OCI-M2 (cell line): ENCODE measurements around the gene HYI.
"Not testable (repeated sequence)": the region's sequence is repeated elsewhere in the genome, so short reads cannot be mapped to it uniquely, and the experiment has no call there.

Experiments
- DNase-seq: peaks from one replicate; lab custom pipeline; 2025; ENCODE audit not compliant: unreplicated experiment; lab: John Stamatoyannopoulos, UW

The HYI gene, protein sequence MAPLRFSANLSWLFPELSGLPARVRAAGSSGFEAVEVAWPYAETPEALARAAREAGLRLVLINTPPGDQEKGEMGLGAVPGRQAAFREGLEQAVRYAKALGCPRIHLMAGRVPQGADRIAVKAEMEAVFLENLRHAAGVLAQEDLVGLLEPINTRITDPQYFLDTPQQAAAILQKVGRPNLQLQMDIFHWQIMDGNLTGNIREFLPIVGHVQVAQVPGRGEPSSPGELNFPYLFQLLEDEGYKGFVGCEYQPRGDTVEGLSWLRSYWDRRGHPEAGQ

DNA sequence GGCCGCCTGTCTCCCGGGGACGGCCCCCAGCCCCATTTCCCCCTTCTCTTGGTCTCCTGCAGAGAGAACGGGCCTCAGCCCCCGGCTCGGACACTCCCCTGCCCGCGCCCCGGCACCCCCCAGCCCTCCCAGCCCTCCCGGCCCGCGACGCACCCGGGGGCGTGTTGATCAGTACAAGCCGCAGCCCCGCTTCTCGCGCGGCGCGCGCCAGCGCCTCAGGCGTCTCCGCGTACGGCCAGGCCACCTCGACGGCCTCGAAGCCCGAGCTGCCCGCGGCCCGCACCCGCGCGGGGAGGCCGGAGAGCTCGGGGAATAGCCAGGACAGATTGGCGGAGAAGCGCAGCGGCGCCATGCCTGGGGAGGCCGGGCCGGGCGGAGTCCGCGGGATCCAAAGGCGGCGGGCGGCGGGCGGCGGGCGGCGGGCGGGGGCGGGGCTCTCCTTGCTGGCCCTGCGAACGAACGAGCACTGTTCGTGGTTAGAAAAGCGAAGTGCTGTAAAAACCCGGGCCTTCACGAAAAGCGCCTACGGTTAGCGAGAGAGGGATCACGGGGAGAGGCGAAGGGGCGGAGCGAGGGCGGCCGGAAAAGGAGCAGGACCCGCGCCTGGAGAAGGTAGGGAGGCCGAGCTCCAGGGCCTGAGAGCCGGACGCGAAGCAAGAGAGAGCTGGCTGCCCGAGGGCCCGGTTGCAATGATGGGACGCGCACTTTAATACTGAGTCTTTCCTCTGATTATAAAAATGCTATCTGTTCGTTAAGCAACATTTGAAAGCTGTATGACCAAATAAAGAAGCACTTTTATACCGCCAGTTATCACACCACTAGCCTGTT lies at the start of gene HYI:
HYI (minus strand) TSS at position 490 of the 828 bp plus-strand sequence; CDS start at position 352, 138 bp downstream.
- no peak for DNase-seq

DNA sequence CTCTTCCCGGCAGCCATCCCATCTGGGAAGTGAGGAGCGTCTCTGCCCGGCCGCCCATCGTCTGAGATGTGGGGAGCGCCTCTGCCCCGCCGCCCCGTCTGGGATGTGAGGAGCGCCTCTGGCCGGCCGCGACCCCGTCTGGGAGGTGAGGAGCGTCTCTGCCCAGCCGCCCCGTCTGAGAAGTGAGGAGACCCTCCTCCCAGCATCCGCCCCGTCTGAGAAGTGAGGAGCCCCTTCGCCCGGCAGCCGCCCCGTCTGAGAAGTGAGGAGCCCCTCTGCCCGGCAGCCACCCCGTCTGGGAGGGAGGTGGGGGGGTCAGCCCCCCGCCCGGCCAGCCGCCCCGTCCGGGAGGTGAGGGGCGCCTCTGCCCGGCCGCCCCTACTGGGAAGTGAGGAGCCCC lies 48.1 kb upstream of the HYI start:
- not testable (repeated sequence) for DNase-seq

DNA sequence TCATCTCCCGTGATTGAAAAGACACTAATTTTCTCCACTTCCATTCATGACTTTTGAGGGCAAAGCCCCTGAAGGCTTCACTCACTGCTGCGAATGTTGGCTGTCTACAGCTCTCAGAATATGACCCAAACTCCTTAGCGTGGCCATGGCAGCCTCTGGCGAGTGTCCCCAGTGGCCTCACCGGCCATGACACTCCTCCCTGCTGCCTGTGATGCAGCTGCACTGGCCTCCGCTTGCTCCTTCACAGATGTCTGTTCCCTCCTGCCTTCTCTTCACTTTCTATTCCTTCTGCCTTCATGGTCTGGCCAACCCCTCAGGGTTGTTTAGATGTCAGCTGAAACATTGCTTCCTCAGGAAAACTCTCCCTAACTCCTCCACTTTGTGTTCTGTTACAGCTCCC lies 46.2 kb upstream of the HYI start:
- DNase-seq, result no peak

DNA sequence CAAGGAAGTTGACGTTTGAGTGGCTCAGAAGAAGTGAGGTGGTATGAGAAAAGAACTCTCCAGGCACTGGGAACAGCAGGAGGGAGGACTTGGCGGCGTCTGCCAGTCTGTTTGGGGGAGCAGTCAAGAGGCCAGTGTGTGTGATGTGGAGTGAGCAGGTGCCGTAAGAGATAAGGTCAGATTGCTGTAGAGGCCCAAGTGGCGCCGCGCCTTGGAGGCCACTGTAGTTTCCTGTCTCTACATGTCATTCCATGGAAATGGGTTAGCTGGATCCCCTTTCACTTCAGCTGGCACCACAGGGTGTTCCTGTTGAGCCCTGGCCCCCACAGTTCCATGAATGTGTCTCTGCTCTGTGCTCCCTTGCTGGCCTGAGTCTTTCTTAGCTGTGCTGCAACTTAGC lies 41.5 kb upstream of the HYI start:
- no peak for DNase-seq

DNA sequence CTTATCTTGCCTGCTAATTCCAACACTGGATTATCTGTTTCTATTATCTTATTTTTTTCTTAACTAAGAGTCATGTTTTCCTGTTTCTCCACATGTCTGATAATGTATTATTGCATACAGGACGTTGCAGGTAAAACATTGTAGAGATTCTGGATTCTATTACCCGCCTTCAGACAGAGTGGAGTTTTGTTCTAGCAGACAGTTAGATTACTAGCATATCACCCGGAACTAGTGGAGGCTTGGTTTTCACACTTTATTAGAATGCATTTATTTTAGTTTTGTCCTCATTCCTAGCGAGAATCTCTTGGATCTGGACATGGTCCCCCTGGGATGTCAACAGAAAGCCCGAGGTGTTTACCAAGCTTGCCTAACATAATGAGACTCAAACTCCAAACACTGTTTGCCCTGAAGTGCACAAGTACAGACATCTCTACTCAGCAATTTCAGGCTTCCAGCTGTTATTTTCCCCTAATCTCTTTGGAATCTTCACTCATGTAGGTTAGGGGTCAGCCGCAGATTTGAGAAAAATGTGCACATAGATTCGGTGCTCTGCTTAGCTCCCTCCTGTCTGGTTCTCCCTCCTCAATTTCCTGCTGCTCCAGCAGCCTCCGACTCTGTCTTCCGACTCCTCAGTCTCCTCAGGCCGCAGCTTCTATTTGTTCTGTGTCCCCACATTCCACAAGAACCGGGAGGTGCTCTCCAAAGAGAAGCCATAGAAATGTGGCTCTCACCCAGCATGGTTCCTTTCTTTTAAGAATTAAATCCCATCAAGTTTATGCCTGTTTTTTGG lies 40.1 kb upstream of the HYI start:
- DNase-seq, result no peak

DNA sequence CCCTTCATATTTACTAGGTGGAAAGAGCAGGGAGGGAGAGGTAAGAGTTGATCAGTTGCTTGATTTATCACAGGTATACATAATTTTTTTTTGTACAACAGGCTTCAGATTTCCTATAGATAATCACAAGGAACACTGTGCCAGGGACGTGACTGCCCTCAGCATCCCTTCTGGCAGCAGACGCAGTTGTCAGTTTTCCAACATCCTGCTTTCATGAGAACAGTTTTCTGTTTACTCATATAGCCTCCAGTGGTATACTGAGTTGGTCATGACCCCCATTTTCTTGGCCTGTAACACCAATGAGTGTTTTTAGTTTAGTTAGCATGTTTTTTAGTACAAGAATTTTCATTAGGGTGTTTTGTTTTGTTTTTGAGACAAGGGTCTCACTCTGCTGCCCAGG lies 39.1 kb upstream of the HYI start:
- DNase-seq, result no peak

DNA sequence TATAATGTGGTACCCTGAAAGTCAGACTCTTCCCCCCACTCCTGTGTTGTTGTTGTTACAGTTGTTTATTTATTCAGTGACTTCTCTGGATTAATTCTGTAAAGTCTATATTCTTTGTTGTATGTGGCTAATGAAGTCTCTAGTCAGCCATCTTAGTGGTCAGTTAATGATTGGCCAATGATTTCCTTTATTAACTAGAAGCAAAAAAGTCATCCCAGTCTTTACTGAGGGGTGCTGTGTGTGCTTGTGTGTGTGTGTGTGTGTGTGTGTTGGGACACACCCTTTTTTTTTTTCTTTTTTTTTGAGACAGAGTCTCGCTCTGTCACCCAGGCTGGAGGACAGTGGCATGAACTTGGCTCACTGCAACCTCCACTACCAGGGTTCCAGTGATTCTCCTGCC lies 37.3 kb upstream of the HYI start:
- no peak for DNase-seq

DNA sequence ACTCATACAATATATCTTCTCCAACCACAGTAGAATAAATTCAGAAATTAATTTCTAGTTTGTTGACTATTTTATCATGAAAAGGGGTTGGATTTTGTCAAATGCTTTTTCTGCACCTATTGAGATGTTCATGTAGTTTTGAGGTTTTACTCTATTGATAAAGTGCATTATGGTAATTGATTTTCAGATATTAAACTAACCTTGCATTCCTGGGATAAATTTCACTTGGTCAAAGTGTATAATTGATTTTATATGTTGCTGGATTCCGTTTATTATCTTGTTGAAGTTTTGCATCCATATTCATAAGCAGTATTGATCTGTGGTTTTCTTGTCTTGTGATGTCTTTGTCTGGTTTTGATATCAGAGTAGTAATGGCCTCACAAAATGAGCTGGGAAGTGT lies 34.4 kb upstream of the HYI start:
- DNase-seq, result no peak

DNA sequence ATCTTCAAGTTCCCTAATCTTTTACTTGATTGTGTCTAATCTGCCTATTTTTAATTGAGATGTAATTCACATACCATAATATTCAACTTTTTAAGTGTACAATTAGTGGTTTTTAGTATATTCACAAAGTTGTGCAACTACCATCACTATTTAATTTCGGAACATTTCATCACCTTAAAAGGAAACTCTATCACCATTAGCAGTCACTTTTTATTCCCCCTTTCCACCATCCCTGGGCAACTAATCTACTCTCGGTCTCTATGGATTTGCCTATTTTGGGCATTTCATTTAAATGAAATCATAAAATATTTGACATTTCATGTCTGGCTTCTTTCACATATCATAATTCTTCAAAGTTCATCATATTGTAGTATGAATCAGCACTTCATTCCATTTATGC lies 30.6 kb upstream of the HYI start:
- DNase-seq, result no peak

DNA sequence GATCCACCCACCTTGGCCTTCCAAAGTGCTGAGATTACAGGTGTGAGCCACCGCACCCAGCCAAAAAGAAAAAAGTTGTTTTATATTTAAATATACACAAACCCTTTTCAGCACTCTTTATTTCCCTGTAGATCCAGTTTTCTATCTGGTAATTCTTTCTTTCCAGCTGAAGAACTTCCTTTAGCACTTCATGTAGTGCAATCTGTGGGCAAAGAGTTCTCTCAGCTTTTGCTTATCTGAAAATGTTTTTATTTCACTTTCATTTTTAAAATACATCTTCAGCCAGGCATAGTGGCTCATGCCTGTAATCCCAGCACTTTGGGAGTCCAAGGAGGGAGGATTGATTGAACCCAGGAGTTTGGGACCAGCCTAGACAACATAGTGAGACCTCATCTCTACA lies 28.5 kb upstream of the HYI start:
- no peak for DNase-seq

DNA sequence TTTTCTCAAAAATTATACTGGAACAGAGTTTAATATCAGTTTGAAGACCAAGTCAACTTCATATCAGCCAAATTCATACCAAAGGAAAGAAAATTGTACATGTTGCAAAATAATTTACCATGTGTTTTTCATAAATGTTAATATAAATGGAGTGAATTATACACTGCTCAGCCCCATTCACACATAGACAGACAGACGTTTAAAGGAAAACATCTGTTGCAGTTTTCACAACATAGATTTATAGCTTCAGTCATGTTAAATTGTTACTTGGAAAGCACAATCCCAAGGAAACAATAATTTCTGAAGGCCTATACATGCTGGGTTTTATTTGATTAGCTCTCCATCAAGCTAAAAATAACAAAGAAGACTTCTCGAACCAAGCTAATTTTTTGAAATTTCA lies 27.8 kb upstream of the HYI start:
- no peak for DNase-seq

DNA sequence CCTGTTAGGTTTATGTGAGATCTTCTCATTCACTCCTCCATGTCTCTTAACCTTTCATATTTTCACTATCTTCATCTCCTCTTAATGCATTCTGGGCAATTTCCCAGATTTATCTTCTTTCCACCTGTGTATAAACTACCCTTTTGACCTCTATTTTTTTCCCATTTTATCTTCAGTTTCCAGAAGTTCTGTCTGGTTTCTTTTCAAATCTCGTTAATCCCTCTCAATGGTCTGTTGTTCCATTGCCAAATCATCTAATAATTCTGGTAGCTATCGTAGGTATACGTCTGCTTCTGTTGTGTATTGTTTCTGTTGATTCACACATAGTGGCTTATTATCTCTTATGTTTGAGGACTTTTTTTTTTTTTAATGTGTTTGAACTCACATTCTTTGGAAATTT lies 25.7 kb upstream of the HYI start:
- DNase-seq, result no peak

DNA sequence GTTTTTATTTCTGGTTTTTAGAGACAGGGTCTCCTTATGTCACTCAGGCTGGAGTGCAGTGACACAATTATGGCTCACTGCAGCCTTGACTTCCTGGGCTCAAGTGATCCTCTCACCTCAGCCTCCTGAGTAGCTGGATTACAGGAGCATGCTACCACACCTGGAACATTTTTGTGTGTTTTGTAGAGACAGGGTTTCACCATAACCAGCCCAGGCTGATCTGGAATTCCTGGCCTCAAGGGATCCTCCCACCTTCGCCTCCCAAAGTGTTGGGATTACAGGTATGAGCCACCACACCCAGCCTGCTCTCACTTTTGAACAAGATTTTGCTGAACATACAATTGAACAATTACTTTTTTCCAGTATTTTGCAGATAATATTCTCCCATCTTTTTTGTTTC lies 24.0 kb upstream of the HYI start:
- no peak for DNase-seq

DNA sequence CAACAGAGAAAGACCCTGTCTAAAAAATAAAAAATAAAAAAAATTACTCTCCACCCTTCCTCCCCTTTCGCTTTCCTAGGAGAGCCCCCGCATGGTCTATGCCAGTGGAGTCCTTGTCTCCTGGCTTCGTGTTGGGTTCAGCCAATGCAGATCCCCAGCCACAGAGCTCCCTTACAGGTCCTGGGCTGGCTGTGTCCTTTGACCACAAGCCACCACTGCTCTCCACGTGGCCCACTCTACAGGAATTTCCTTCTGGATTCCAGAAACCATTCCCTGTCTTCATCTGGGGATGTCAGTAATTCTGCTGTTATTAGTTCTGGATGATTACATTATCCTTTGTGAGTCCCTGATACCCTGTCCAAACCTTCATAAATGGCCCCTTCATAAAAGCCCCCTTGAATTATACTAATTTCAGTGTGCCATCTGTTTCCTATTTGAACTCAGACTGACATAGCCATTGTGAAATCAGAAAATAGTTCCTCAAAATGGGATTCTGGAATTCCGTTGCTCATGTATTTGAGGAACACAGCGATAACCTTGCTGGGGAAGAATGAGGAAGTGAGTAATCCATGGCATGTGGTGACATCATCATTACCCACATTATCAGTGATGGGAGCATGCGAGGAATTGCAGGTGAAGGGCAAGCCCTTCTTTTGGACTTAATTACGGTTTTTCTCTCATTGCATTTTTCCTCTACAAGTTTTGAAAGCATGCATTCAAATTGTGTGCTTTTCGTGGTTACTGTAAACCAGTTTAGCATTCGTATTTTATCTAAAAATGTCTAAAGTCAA lies 22.1 kb upstream of the HYI start:
- DNase-seq, result not testable (repeated sequence)

DNA sequence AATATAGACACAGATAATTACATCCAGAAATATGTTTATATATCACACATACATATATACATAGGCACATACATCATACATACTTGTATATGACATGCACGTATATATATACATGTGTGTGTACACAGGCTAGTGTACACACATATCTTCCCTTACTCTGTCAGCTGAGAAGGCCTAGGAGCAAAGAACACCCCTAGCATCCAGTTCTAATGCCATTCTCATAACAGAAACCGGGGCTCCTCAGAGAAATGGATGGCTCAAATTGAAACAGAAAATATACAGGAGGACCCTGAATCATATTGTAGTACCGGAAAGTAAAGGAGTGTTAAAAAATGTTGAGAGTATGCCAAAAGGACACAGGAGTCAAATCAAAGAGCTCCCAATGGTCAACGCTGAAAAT lies 19.7 kb upstream of the HYI start:
- DNase-seq, result no peak

DNA sequence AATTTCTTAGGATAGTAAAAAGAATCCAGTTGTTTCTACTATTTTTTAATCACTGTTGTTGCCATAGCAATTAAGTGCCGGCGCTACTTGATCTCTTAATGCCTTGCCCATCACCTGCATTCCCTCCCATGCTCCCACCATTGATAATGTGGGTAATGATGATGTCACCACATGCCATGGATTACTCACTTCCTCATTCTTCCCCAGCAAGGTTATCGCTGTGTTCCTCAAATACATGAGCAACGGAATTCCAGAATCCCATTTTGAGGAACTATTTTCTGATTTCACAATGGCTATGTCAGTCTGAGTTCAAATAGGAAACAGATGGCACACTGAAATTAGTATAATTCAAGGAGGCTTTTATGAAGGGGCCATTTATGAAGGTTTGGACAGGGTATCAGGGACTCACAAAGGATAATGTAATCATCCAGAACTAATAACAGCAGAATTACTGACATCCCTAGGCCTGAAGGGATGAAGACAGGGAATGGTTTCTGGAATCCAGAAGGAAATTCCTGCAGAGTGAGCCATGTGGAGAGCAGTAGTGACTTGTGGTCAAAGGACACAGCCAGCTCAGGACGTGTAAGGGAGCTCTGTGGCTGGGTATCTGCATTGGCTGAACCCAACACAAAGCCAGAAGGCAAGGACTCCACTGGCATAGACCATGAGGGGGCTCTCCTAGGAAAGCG lies 18.9 kb upstream of the HYI start:
- DNase-seq, result not testable (repeated sequence)

DNA sequence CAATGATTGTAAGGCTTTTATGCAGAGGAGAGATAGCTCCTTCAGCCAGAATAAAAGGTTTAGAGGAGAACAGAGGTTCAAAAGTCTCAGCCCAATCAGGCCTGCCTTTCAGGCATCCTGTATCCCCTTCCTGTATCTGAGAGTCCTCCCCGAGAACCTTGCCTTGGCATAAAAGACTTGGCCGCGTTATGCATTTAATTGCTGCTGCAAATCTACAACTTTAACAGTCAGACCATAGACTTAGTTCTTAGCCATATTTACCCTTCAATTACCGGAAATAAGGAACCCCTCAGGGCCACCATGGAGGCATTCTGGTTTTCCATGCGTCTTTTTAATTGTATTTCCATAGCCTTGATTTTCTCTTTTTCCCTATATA lies 18.3 kb upstream of the HYI start:
- no peak for DNase-seq

DNA sequence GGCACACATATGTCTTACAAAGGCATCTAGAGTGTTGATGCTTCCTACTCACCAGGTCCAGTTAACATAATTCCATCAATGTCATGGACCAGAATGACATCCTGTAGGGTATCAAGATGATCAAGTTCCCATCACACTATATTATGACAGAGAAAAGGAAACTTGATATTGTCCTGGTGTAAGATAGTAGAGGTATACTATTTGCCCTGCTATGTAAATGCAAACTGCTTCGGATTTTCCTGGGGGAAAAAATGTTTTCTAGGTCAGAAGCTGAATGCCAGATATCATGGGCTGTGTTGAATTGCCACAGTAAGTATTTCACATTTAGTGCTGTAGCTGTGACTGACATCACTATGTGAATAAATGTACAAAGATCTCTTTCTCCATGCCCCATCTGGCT lies 16.2 kb upstream of the HYI start:
- DNase-seq, result no peak

DNA sequence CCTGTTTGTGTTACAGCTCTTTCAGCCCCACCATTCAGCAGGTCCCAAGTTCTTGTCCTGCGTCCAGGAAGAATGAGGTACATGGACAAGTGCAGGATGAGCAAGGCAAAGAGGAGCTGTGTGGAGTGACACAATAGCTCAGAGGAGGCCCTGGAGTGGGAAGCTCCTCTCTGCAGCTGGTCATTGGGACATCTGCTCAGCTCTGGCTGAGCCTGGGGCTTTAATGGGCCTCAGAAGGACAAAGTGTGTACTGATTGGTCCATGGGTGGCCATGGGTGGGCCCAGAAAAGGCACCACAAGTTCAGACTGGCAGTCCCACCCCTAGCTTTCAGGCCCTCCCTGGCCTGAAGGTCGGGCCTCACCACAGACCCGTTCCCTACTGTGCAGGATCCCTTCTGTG lies 14.7 kb upstream of the HYI start:
- DNase-seq, result no peak

DNA sequence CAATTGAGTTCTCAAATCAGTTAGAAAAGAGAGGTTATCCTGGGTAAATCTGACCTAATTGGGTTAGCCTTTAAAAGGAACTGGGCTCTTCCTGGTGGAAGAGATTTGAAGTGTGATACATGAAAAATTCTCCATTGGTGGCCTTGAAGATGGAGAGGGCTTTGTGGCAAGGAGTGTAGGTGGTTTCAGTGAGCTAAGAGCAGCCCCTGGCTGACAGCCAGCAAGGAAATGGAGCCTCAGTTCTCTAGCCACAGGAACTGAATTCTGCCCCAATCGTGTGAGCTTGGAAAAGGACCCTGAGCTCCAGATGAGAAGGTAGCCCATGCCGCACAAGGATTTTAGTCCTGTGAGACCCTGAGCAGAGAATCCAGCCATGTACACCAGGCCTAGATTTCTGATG lies 12.7 kb upstream of the HYI start:
- DNase-seq, result no peak
